GM04503 (cell line): ENCODE results near the gene DGKG.

Source experiments
- DNase-seq: peaks from one replicate; pipeline ENCODE4 v3.0.0-alpha.2; 2012; ENCODE audit warnings: low read depth

The DGKG gene

GRCh38 chr3:186143250-186143649 lies 218.8 kb downstream of the DGKG start:
- no peak for DNase-seq

GRCh38 chr3:186142393-186142932 lies 219.6 kb downstream of the DGKG start:
- DNase-seq = no peak

- DNase-seq = no peak
Observed at GRCh38 chr3:186141790-186142189, 220.2 kb downstream of the DGKG start.

- DNase-seq = no peak
Observed at GRCh38 chr3:186138272-186138981, 223.6 kb downstream of the DGKG start.

- DNase-seq = no peak
Observed at GRCh38 chr3:186137051-186137685, 224.9 kb downstream of the DGKG start.

GRCh38 chr3:186133980-186134379 lies 228.1 kb downstream of the DGKG start:
- no peak for DNase-seq

- no peak for DNase-seq
Observed at GRCh38 chr3:186132487-186132886, 229.5 kb downstream of the DGKG start.

GRCh38 chr3:186129206-186129605 lies 232.8 kb downstream of the DGKG start:
- DNase-seq = no peak

GRCh38 chr3:186128158-186128557 lies 233.9 kb downstream of the DGKG start:
- DNase-seq = no peak

- no peak for DNase-seq
Observed at GRCh38 chr3:186127463-186127862, 234.6 kb downstream of the DGKG start.

GRCh38 chr3:186125118-186125517 lies 236.9 kb downstream of the DGKG start:
- DNase-seq = no peak

GRCh38 chr3:186124592-186124991 lies 237.4 kb downstream of the DGKG start:
- DNase-seq = no peak

- DNase-seq = no peak
Observed at GRCh38 chr3:186123012-186123411, 239.0 kb downstream of the DGKG start.

GRCh38 chr3:186121968-186122367 lies 240.1 kb downstream of the DGKG start:
- DNase-seq = no peak

- no peak for DNase-seq
Observed at GRCh38 chr3:186121278-186121677, 240.8 kb downstream of the DGKG start.

GRCh38 chr3:186119499-186119898 lies 242.5 kb downstream of the DGKG start:
- DNase-seq = no peak

- no peak for DNase-seq
Observed at GRCh38 chr3:186118692-186119091, 243.3 kb downstream of the DGKG start.

GRCh38 chr3:186117521-186118134 lies 244.4 kb downstream of the DGKG start:
- no peak for DNase-seq

- DNase-seq = no peak
Observed at GRCh38 chr3:186115239-186115996, 246.6 kb downstream of the DGKG start.

GRCh38 chr3:186110975-186111974 lies 250.8 kb downstream of the DGKG start:
- no peak for DNase-seq
